ENCODE data around the gene CPNE7. TPM values are rescaled to one million over a fixed set of nuclear protein-coding genes. Genes with fewer than 3 reads are reported as not detected.

The CPNE7 gene
- total RNA-seq, 1 experiment from 2014 or later, result 108 TPM

GRCh38 chr16:89636663-89637062, 61.1 kb downstream of the CPNE7 start:
- CTCF ChIA-PET, result no interaction called here
- H3K27ac ChIP-seq (ENCODE audit: low read depth, low read length, poor library complexity, severe bottlenecking), result no peak overlapping the region
- H3K27me3 ChIP-seq (replicated peaks; ENCODE audit: insufficient read depth, low read depth, low read length, poor library complexity), result no peaks in the 10 kb centered on the region
- H3K9me3 ChIP-seq (ENCODE audit: low read depth, low read length, poor library complexity, severe bottlenecking), result no peaks in the 10 kb centered on the region
- BruUV-seq (replicated peaks), result no TSS peak
- TF ChIP-seq CTCF (conservative IDR thresholded peaks at IDR 0.05; ENCODE audit: low read depth, low read length), result no peak
- TF ChIP-seq EZH2 (IDR thresholded peaks at IDR 0.05; ENCODE audit: borderline replicate concordance, low read depth, low read length, poor library complexity, severe bottlenecking), result no peak
- H3K4me3 ChIP-seq (ENCODE audit: low read depth, low read length, poor library complexity, severe bottlenecking), result no peak overlapping the region
- peaks cover 4% of the 10 kb centered on the region for H3K4me1 ChIP-seq (ENCODE audit: insufficient read depth, low read length, poor library complexity, severe bottlenecking)
- intact Hi-C loops (cut with micrococcal nuclease; ENCODE audit: unreplicated experiment), result no loop called here
- no peaks in the 10 kb centered on the region for H3K36me3 ChIP-seq (ENCODE audit: insufficient read depth, low read length, poor library complexity, severe bottlenecking)
- POLR2A ChIA-PET (ENCODE audit: low non-redundant PET), result no interaction called here
- no peak for DNase-seq (ENCODE audit: low spot score)

- Histone ChIP-seq H3K27ac (ENCODE audit: low read depth, low read length, poor library complexity, severe bottlenecking) (no peak overlapping the region), H3K4me1 (ENCODE audit: insufficient read depth, low read length, poor library complexity, severe bottlenecking) (peaks cover 4% of the 10 kb centered on the region), H3K4me3 (ENCODE audit: low read depth, low read length, poor library complexity, severe bottlenecking) (no peak overlapping the region), H3K36me3 (ENCODE audit: insufficient read depth, low read length, poor library complexity, severe bottlenecking) (no peaks in the 10 kb centered on the region), H3K27me3 (replicated peaks; ENCODE audit: insufficient read depth, low read depth, low read length, poor library complexity) (no peaks in the 10 kb centered on the region), H3K9me3 (ENCODE audit: low read depth, low read length, poor library complexity, severe bottlenecking) (no peaks in the 10 kb centered on the region)
- TF ChIP-seq EZH2 (IDR thresholded peaks at IDR 0.05; ENCODE audit: borderline replicate concordance, low read depth, low read length, poor library complexity, severe bottlenecking) (no peak), CTCF (conservative IDR thresholded peaks at IDR 0.05; ENCODE audit: low read depth, low read length) (no peak)
- CTCF ChIA-PET, result no interaction called here
- no peak for DNase-seq (ENCODE audit: low spot score)
- POLR2A ChIA-PET (ENCODE audit: low non-redundant PET), result no interaction called here
- no TSS peak for BruUV-seq (replicated peaks)
- intact Hi-C loops (cut with micrococcal nuclease; ENCODE audit: unreplicated experiment), result no loop called here
These were observed 61.8 kb downstream of the CPNE7 start for GRCh38 chr16:89637379-89637778.

DNA sequence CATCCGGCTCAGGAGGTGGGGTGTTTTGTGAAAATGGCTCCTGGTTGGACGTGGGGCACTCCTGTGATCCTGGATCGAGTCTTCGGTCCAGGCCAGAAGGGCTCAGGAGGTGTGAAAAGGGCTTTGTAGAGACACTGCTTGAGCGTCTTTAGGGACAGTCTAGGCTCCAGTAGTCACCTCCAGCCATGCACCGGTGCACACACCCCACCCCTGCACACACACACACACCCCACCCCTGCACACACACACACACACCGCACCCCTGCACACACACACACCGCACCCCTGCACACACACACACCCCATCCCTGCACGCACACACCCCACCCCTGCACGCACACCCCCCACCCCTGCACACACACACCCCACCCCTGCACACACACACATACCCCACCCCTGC, 62.9 kb downstream of the CPNE7 start:
- no peaks in the 10 kb centered on the region for H3K9me3 ChIP-seq (ENCODE audit: low read depth, low read length, poor library complexity, severe bottlenecking)
- no peaks in the 10 kb centered on the region for H3K36me3 ChIP-seq (ENCODE audit: insufficient read depth, low read length, poor library complexity, severe bottlenecking)
- no TSS peak for BruUV-seq (replicated peaks)
- ChIA-PET CTCF (no interaction called here), POLR2A (ENCODE audit: low non-redundant PET) (no interaction called here)
- no peak for DNase-seq (ENCODE audit: low spot score)
- intact Hi-C loops (cut with micrococcal nuclease; ENCODE audit: unreplicated experiment), result no loop called here
- no peak overlapping the region for H3K4me3 ChIP-seq (ENCODE audit: low read depth, low read length, poor library complexity, severe bottlenecking)
- TF ChIP-seq EZH2 (IDR thresholded peaks at IDR 0.05; ENCODE audit: borderline replicate concordance, low read depth, low read length, poor library complexity, severe bottlenecking) (no peak), CTCF (conservative IDR thresholded peaks at IDR 0.05; ENCODE audit: low read depth, low read length) (no peak)
- H3K27me3 ChIP-seq (replicated peaks; ENCODE audit: insufficient read depth, low read depth, low read length, poor library complexity), result no peaks in the 10 kb centered on the region
- no peak overlapping the region for H3K27ac ChIP-seq (ENCODE audit: low read depth, low read length, poor library complexity, severe bottlenecking)
- H3K4me1 ChIP-seq (ENCODE audit: insufficient read depth, low read length, poor library complexity, severe bottlenecking), result peaks cover 4% of the 10 kb centered on the region
